Left lobe of liver (tissue), 2 donors: ENCODE results near the gene MT1A. TPM values are rescaled to one million over a fixed set of nuclear protein-coding genes. Genes with fewer than 3 reads are reported as not detected.
"Not testable (repeated sequence)": the region's sequence is repeated elsewhere in the genome, so short reads cannot be mapped to it uniquely, and the experiment has no call there.

Experiments used
- ATAC-seq: fragments of 200-7000 bp; cut with Tn5 transposase; one replicate; pipeline ENCODE4 v1.9.1; 2020; ENCODE audit warnings: mild to moderate bottlenecking, moderate library complexity
- DNase-seq: peaks from one replicate; pipeline ENCODE4 v3.0.0-alpha.2; 2020; ENCODE audit warnings: low spot score
- total RNA-seq: library from RNA; stranded (reverse); gene quantifications from one replicate; pipeline ENCODE4 v1.2.1, GENCODE V29; 2021
- donor health status: DM: no; HTN: no; CAD: no; lungs with moderate emphysema.
- donor health status: DM: no; HTN: yes; CAD: no.

MT1A gene
- total RNA-seq, 1 donor from 2014 or later, result 141 TPM

DNA sequence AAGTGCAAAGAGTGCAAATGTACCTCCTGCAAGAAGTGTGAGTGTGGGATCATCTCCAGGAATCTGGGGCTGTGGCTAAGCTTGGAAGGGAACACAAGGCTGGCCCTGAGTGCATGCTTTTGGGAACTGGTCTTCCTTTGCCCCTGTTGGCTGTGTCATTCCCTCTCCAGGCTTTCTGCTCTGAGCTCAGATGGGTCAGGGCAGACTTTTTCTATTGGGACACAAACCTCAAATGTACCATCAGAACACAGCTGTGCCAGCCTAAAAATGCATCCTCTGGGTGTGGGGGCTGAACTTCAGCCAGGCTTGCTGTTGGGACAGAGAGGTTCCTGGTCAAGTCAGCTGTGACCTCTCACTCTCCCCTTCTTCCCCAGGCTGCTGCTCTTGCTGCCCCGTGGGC lies 14.1 kb downstream of the MT1A start:
- DNase-seq, result no peak
- no peak for ATAC-seq

DNA sequence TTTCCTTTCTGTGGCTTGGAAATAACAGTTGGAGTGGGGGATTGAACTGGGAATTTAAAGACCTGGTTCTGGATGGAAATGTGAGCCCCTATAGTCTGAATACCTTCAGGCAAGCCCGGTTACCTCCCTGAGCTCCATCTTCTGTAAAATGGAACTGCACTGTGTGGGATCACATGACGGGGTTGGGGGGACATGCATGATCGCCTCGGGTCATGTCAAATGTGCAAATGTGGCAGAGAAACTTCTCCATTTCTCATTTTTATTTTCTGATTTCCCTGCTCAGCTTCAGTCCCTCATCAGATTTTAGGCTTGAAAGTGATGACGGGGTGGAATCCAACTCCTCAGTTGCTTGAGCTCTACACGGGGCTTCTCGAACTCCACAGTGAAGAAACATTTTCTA lies 14.8 kb downstream of the MT1A start:
- ATAC-seq (no peak), DNase-seq (no peak)

DNA sequence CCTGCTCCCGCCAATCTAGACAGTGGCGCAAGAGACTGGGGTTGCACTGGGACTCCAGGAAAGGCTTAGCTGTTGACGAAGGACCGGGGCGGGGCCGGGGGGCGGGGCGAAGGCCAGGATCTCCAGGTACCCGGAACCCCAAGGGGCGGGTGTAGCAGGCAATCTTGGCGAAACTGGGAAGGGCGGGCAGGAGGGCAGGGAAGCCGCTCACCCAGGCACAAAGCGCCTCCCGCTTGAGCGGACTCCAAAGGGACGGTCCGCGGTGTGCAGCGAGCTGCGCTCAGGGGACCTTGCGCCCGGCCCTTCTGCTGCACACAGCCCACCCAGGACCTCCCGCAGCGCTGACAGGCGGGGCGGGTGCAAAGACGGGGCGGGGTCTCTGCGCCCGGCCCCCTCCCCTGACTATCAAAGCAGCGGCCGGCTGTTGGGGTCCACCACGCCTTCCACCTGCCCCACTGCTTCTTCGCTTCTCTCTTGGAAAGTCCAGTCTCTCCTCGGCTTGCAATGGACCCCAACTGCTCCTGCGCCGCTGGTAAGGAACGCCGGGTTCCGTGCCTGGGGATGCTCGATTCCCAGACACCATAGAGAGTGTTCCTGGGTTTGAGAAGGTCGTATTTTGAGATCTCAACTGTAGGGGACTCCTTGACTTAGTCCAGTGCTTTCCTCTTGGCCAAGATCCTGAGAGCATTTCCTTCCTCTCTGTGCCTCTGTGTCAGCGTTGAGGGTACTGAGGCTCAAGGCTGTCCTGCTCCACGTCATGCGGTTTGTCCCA lies 19.3 kb downstream of the MT1A start, which contains the start of gene MT1F:
TSS of gene MT1F (plus strand) at position 405 of the 772 bp plus-strand sequence. CDS start at position 505, 100 bp downstream.
- ATAC-seq (peak; percentile 81), DNase-seq (peak; percentile 99)

DNA sequence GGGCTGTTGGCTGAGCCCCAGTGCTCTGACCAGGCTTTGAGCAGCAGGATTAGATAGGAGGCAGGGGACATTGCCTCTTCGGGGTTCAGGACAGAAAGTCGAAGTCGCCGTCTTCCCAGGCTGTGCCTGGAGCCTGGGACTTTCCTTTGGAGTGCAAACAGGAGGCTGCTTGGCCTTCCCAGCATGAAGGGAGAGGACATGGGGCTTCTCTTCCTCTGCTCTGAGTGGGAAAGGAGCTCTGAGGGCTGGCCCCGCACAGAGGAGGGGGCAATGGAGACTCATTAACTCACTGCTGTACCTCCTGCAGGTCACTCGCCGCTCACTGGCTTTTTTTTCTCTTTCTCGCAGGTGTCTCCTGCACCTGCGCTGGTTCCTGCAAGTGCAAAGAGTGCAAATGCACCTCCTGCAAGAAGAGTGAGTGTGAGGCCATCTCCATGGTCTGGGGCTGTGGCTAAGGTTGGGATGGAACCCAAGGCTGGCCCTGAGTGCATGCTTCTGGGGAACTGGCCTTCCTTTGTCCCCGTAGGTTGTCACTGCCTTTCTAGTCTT lies 19.9 kb downstream of the MT1A start:
- DNase-seq, result no peak
- peak; percentile 1 for ATAC-seq

DNA sequence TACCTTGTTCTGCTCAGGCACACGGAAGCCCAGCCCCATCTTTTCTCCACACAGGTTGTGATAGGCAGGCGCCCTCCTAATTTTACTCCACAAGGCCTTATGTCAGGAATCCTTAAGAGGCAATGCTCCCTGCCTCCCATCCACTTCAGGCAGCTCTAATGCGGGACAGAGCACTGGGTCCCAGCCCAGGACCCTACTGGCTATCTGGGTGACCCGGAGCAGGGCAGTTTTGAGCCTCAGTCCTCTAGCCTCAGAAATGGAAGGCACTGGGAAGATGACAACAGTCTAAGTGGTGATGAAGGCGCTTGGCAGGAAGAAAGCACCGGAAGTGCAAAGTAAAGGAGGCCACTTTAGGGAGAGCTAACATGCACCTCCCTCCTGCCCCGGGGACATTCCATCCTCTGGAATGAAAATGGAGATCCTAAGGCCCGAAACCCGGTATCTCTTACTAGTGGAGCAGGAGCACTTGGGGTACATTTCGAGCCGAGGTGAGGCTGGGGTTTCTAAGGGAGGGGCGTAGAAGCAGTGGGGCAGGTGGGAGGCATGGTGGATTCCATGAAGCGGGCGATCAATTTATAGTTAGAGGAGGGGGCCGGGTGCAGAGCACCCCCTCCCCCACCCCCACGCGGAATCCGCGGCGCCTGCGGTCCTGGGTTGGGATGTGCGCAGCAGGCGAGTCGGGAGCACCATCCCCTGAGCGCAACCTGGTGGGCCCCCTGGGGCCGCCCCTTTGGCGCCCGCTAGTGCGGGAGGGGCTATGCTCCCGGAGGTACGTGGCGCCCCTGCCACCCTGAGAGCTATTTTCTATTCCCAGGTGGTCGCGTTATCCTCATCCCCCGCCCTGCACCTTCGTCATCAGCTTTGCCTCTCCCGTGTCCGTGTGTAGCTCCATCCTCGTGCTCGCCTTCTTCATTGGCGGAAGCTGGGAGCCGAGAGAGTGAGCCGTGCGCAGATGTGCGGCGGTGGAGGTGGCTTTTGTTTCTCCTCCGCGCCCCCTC lies 24.2 kb downstream of the MT1A start:
- ATAC-seq, result no peak
- no peak for DNase-seq

DNA sequence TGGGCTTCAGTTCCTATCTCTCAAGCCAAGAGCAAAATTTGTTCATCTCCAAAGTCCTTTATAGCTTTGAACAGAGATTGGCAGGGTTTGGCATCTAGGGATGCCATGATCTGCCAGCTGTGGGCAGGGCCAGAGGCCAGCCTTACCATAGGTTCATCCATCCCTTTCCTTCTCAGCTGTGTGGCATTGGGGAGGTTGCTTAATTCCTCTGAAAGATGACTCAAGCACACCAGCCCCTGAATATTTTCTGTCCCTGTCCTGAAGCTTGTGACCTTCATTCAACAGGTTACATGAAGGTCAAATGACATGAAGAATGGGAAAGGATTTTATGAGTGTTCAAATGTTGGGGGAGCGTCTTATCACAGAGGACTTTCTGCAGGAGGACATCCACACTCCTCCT lies 26.0 kb downstream of the MT1A start:
- ATAC-seq, result peak; percentile 2
- peak; percentile 71 for DNase-seq

DNA sequence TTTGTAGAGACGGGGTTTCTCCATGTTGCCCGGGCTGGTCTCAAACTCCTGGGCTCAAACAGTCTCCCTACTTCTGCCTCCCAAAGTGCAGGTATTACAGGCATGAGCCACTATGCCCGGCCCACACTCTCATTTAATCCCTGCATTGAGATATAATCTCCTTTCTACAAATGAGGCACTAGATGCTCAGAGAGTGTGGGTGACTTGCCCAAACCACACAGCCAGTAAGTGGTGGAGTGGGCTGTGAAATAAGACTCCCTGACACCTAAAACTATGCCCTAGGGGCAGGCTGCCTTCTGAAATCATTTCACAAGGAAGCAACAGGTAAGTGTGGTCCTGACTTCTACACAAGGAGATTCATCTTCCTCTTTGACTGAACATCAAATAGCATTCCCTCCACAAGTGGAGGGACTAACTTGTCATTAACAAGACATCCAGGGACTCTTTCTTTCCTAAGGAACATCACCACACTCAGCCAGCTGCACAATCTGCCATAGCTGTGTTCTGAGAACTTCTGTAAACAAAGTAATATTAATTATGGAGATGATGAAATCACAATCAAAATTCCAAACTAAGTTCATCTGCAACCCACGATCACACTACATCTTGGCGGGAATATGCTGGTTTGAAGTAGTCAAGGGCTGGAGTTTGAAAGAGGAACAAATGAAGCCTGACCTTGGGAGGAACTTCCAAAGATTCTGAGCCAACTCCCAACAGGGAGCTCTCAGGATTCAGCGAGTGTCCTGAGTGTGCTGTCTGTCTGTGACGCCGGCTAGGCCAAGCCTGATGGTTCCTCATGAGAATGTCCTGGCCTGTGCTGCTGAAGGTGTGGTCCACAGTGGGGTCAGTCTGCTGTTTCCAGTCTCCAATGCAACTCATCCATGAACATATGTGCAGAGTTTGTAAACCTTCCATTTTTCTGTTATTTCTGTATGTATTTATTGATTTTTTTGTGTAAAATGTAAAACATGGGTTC lies 27.1 kb downstream of the MT1A start:
- DNase-seq (peak; percentile 75), ATAC-seq (peak; percentile 21)

DNA sequence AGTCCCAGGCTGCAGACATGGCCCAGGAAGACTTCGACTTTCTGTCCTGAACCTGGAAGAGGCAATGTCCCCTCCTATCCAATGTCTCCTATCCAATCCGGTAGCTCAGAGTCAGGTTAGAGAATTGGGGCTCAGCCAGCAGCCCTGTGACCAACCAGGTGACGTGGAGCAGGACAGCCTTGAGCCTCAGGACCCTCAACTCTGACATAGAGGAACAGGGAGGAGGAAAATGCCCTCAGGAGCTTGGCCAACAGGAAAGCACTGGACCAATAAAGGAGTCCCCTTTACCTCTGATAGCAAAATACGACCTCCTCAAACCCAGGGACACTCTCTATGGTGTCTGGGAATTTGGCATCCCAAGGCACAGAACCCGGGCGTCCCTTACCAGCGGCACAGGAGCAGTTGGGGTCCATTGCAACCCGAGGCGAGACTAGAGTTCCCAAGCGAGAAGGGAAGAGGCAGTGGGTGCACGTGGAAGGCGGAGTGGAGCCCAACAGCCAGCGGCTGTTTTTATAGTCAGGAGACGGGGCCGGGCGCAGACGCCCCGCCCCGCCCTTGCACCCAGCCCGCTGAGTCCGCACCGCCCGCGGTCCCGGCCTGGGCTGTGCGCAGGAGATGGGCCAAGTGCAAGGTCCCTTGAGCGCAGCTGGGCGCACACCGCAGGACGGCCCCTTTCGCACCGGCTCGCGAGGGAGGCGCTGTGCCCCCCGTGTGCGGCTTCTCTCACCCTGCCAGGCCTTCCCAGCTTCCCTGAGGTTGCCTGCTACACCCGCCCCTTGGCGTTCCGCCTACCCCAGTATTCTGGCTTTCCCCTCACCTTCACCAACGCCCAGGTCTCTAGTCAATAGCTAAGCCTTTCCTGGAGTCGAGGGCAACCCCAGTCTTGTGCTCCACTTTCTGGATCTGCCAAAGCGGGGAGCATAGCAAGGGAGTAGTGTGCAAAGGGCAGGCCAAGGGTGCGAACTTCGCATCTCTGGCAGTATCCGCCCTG lies 29.4 kb downstream of the MT1A start, which contains the start of gene MT1G:
TSS of gene MT1G (minus strand) at position 485 of the 991 bp plus-strand sequence. CDS start at position 413, 72 bp downstream.
- ATAC-seq (peak; percentile 63), DNase-seq (peak; percentile 98)

DNA sequence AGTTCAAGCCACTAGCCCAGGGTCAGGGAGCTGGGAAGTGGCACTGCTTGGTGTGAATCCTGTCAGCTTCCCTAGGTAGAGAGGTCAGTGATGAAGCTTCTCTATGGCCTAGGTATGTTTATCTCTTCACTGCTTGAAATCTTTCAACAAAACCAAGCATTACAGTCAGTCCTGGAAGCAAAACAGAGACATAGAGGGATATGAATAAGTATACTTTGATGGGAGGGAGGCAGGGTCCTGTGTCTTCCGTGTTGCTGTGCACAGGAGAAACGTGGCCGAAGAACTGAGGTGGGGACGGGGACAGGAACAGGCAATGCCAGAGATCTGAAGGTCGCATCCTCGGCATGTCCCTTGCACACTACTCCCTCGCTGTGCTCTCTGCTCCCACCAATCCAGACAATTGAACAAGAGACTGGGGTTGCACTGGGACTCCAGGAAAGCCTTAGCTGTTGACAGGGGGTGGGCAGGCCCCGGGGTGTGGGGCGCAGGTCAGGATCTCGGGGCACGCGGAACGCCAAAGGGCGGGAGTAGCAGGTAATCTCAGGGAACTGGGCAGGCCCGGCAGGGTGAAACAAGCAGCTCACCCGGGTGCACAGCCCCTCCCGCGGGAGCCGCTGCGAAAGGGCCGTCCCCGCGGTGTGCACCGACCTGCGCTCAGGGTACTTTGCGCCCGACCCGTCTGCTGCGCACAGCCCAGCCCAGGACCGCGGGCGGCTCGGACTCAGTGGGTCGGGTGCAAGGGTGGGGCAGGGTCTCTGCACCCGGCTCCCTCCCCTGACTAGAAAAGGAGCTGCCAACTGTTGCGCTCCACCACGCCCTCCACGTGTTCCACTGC lies 30.8 kb downstream of the MT1A start, which contains the start of gene MT1H:
TSS of gene MT1H (plus strand) at position 810 of the 835 bp plus-strand sequence. CDS start 71 bp downstream, outside the sequence.
- DNase-seq, result peak; percentile 97
- ATAC-seq, result peak; percentile 58

DNA sequence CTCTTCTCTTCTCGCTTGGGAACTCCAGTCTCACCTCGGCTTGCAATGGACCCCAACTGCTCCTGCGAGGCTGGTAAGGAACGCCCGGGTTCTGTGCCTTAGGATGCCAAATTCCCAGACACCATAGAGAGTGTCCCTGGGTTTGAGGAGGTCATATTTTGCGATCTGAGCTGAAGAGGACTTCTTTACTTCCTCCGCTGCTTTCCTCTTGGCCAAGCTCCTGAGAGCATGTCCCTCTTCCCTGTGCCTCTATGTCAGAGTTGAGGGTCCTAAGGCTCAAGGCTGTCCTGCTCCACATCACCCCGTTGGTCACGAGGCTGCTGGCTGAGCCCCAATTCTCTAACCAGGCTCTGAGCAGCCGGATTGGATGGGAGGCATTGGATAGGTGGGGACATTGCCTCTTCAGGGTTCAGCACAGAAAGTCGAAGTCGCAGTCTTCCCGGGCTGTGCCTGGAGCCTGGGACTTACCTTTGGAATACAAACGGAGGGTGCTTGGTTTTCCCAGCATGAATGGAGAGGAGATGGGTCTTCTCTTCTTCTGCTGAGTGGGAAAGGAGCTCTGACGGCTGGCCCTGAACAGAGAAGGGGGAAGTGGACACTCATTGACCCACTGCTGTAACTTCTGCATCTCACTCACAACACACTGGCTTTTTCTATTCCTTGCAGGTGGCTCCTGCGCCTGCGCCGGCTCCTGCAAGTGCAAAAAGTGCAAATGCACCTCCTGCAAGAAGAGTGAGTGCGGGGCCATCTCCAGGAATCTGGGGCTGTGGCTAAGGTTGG lies 31.6 kb downstream of the MT1A start:
- peak; percentile 0 for ATAC-seq
- peak; percentile 72 for DNase-seq

DNA sequence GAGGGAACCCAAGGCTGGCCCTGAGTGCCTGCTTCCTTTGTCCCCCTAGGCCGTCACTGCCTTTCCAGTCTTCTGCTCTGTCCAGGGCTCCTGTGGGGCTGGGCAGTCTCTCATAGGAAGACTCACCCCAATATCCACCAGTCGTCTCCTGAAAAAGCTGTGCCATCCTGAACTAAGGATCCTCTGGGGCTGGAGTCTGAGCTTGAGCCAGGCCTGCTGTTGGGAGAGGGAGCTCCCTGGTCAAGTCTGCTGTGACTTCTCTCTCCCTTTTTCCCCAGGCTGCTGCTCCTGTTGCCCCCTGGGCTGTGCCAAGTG lies 32.1 kb downstream of the MT1A start:
- no peak for ATAC-seq
- DNase-seq, result no peak

DNA sequence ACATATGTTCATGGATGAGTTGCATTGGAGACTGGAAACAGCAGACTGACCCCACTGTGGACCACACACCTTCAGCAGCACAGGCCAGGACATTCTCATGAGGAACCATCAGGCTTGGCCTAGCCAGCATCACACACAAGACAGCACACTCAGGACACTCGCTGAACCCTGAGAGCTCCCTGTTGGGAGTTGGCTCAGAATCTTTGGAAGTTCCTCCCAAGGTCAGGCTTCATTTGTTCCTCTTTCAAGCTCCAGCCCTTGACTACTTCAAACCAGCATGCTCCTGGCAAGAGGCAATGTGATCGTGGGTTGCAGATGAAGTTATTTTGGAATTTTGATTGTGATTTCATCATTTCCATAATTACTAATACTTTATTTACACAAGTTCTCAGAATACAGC lies 33.2 kb downstream of the MT1A start:
- DNase-seq, result not testable (repeated sequence)

DNA sequence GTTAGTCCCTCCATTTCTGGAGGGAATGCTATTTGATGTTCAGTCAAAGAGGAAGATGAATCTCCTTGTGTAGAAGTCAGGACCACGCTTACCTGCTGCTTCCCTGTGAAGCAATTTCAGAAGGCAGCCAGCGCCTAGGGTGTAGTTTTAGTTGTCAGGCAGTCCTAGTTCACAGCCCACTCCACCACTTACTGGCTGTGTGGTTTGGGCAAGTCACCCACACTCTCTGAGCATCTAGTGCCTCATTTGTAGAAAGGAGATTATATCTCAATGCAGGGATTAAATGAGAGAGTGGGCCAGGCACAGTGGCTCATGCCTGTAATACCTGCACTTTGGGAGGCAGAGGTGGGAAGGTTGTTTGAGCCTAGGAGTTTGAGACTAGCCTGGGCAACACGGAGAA lies 33.7 kb downstream of the MT1A start:
- not testable (repeated sequence) for ATAC-seq, DNase-seq

More for the DNA sequence above, 33.2 kb downstream of the MT1A start:
- ATAC-seq, result not testable (repeated sequence)

DNA sequence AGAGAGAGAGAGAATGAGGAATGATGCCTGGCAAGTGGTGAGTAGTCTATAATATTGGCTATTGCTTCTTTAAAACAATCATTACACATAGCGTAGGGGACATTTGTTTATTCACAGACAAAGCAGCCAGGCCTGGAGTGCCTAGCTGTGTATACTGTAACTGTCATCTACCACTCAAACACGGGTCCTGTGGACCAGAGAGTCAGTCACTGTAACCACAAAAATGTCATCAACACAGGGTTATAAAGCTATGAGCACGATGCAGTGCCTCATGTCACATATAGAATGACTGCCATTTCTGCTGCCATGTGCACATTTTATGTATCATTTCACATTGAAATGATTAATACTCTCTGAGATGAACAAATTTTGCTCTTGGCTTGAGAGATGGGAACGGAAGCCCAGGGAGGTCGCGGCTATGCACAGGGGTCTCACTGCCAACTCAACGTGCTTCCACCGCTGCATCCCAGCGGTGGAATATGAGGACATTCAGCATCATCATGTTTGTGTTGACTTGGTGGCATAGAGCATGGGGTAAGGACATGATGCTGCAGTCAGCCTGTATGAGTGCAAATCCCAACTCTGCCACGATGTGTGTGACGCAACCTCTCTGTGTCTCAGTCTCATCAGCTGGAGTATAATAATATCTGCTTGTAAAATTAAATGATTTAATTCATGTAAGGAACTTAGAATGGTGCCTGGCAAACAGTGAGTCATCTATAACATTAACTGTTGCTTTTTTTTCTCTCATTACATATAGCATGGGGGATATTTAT lies 34.5 kb downstream of the MT1A start:
- ATAC-seq (no peak), DNase-seq (no peak)

DNA sequence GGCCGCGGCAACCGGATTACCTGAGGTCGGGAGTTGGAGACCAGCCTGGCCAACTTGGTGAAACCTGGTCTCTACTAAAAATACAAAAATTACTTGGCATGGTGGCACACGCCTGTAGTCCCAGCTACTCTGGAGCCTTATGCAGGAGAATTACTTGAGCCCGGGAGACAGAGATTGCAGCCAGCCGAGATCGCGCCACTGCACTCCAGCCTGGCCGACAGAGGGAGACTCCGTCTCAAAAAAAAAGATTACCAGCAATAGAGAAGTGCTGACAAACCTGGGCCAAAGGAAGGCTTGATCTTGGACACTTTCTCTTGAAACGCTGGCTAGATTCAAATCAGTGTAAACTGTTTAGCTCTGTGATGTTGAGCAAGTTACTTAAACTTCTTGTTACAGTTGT lies 35.5 kb downstream of the MT1A start:
- ATAC-seq (peak; percentile 43), DNase-seq (no peak)

DNA sequence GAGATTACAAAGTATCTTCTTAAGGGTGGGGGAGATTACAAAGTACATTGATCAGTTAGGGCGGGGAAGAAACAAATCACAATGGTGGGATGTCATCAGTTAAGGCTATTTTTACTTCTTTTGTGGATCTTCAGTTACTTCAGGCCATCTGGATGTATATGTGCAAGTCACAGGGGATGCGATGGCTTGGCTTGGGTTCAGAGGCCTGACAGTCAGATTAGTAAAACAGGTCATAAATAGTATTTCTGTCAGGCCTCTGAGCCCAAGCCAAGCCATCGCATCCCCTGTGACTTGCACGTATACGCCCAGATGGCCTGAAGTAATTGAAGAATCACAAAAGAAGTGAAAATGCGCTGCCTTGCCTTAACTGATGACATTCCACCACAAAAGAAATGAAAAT lies 36.1 kb downstream of the MT1A start:
- not testable (repeated sequence) for ATAC-seq, DNase-seq
